K562 (cell line): ENCODE results near the gene CHN1. TPM values are rescaled to one million over a fixed set of nuclear protein-coding genes. Genes with fewer than 3 reads are reported as not detected.

Experiments used
- ATAC-seq: fragments of 200-7000 bp; cut with Tn5 transposase; 3 replicates; pipeline ENCODE4 v1.9.1; 2020; ENCODE audit warnings: moderate library complexity
- BruUV-seq: library from RNA; stranded (reverse); fragments of 400-500 nt; replicated peaks from 2 replicates; lab custom pipeline; 2021; lab: Mats Ljungman, UMichigan
- CTCF ChIA-PET: fragments of 300-600 bp; formaldehyde crosslinking; extraction: SDS; loops from one replicate; lab custom pipeline; 2021; ENCODE audit warnings: low intra/inter-chr PET ratio; lab: Yijun Ruan, JAX
- POLR2A ChIA-PET: fragments of 300-600, 350-650 bp; sonication (Branson Sonifier 250); formaldehyde crosslinking; extraction: SDS; loops from one replicate; lab custom pipeline; 2021; ENCODE audit warnings: antibody characterized with exemption, inconsistent platforms; lab: Yijun Ruan, JAX
- DNase-seq, 4 experiments: peaks; one replicate each; pipeline versions ENCODE4 v3.0.0 to v3.0.0-alpha.2; 2011 to 2018; ENCODE audit warnings: low spot score in 3 of 4, mixed read lengths in 3 of 4; ENCODE audit errors: extremely low read depth in 1 of 4
- FAIRE-seq: peaks from 2 replicates; lab custom pipeline; 2011; peaks lifted over from hg19 to GRCh38; lab: Jason Lieb, UNC
- H2AFZ ChIP-seq: 2 replicates; pipeline ENCODE4 v1.6.0; 2011; ENCODE audit warnings: low read depth, low read length, control low read depth, inconsistent platforms
- H3K27ac ChIP-seq: fragments of 200-600 bp; 3 replicates; pipeline ENCODE4 v1.8.0; 2011; ENCODE audit warnings: low read depth, mild to moderate bottlenecking, control low read depth, inconsistent platforms, low read length, moderate library complexity, mixed read lengths; ENCODE audit errors: extremely low read depth
- H3K27me3 ChIP-seq, 2 experiments: fragments of 300-600 bp in 1 of 2; 2 replicates in 1 of 2; 3 replicates in 1 of 2; pipeline versions ENCODE4 v1.6.0 to v1.8.0; 2011; ENCODE audit warnings: inconsistent platforms in 2 of 2, low read length in 2 of 2, mild to moderate bottlenecking in 1 of 2, mixed read lengths in 1 of 2, moderate library complexity in 1 of 2; ENCODE audit not compliant: control insufficient read depth in 2 of 2, insufficient read depth in 2 of 2
- H3K36me3 ChIP-seq: fragments of 300-600 bp; 3 replicates; pipeline ENCODE4 v1.8.0; 2011; ENCODE audit warnings: mild to moderate bottlenecking, low read length, inconsistent platforms; ENCODE audit not compliant: control insufficient read depth, insufficient read depth
- H3K4me1 ChIP-seq, 2 experiments: fragments of 200-600 bp in 1 of 2; replicated peaks in 1 of 2; 2 replicates in 1 of 2; 3 replicates in 1 of 2; pipeline versions ENCODE4 v1.5.1 to v1.8.0; 2011; ENCODE audit warnings: inconsistent platforms in 2 of 2, low read length in 2 of 2, mild to moderate bottlenecking in 1 of 2, mixed read lengths in 1 of 2, moderate library complexity in 1 of 2; ENCODE audit not compliant: control insufficient read depth in 2 of 2, insufficient read depth in 2 of 2
- H3K4me2 ChIP-seq: 2 replicates; pipeline ENCODE4 v1.6.1; 2011; ENCODE audit warnings: low read length, control low read depth, inconsistent platforms, mixed read lengths; ENCODE audit not compliant: insufficient read depth
- H3K4me3 ChIP-seq: fragments of 200-600 bp; sonication (generic), shearing (Covaris generic); 2 replicates; pipeline ENCODE4 v1.5.1; 2016; ENCODE audit warnings: control low read depth, inconsistent platforms
- H3K79me2 ChIP-seq: fragments of 200-600 bp; 3 replicates; pipeline ENCODE4 v1.8.0; 2011; ENCODE audit warnings: low read length, inconsistent platforms; ENCODE audit not compliant: control insufficient read depth, insufficient read depth
- H3K9ac ChIP-seq, 2 experiments: 2 replicates each; pipeline versions ENCODE4 v1.6.0 to v1.6.1; 2011; ENCODE audit warnings: low read depth in 2 of 2, low read length in 2 of 2, control low read depth in 1 of 2, inconsistent platforms in 1 of 2, mild to moderate bottlenecking in 1 of 2, mixed read lengths in 1 of 2; ENCODE audit not compliant: insufficient read depth in 1 of 2
- H3K9me1 ChIP-seq: one replicate; pipeline ENCODE4 v1.6.0; 2011; ENCODE audit warnings: inconsistent platforms, mild to moderate bottlenecking, low read length, moderate library complexity; ENCODE audit not compliant: control insufficient read depth, insufficient read depth
- H3K9me3 ChIP-seq: replicated peaks from 2 replicates; pipeline ENCODE4 v1.5.1; 2011; ENCODE audit warnings: low read depth, low read length, inconsistent platforms; ENCODE audit not compliant: control insufficient read depth, insufficient read depth
- H4K20me1 ChIP-seq: replicated peaks from 2 replicates; pipeline ENCODE4 v1.6.1; 2011; ENCODE audit warnings: low read length, inconsistent platforms, mixed read lengths; ENCODE audit not compliant: control insufficient read depth, insufficient read depth
- ASH1L ChIP-seq: fragments of 450-650 bp; IDR thresholded peaks from 2 replicates; pipeline ENCODE4 v1.6.1; 2018; ENCODE audit warnings: borderline replicate concordance, mild to moderate bottlenecking, low read depth; ENCODE audit not compliant: partially characterized antibody
- CXXC5 ChIP-seq: fragments of 250-450 bp; sonication (Bioruptor Pico); IDR thresholded peaks from 2 replicates; pipeline ENCODE4 v1.8.0; 2022; ENCODE audit warnings: inconsistent platforms, mild to moderate bottlenecking, moderate library complexity
- FOXA3 ChIP-seq, 2 experiments: fragments of 450-650 bp in 1 of 2; sonication (generic) in 1 of 2; formaldehyde crosslinking; IDR thresholded peaks in 1 of 2; conservative IDR thresholded peaks in 1 of 2; 2 replicates each; pipeline versions ENCODE4 v1.4.0 to v1.8.0; 2020 to 2022; ENCODE audit warnings: mild to moderate bottlenecking in 2 of 2, missing genetic modification reagents in 1 of 2
- KLF6 ChIP-seq: fragments of 250-450 bp; sonication (Bioruptor Pico); IDR thresholded peaks from 2 replicates; pipeline ENCODE4 v1.4.0; 2020; ENCODE audit warnings: mild to moderate bottlenecking, moderate library complexity, borderline replicate concordance
- POLR2A ChIP-seq: fragments of 450-650 bp; conservative IDR thresholded peaks from 2 replicates; pipeline ENCODE4 v1.6.1; 2016
- RBM22 ChIP-seq: fragments of 200-400 bp; formaldehyde crosslinking; IDR thresholded peaks from 2 replicates; pipeline ENCODE4 v1.6.1; 2018; ENCODE audit warnings: low read length, low read depth; ENCODE audit not compliant: poor library complexity, severe bottlenecking
- RNF2 ChIP-seq: sonication (generic); IDR thresholded peaks from 2 replicates; pipeline ENCODE4 v1.6.1; 2016
- RUNX1 ChIP-seq: sonication (generic); IDR thresholded peaks from 2 replicates; pipeline ENCODE4 v1.6.1; 2016; ENCODE audit warnings: antibody characterized with exemption, low read depth
- ZNF830 ChIP-seq: fragments of 250-450 bp; sonication (Bioruptor Pico); IDR thresholded peaks from 2 replicates; pipeline ENCODE4 v1.5.0; 2021; ENCODE audit warnings: mild to moderate bottlenecking
- in situ Hi-C: fragments of 300-500 bp; cut with MboI; formaldehyde crosslinking; loops from 4 replicates; pipeline ENCODE4 v1.15.0; 2018; ENCODE audit warnings: inconsistent platforms, mixed read lengths
- intact Hi-C: fragments of 100-400 bp; cut with micrococcal nuclease; formaldehyde crosslinking; loops from 2 replicates; pipeline ENCODE4 v1.14.2; 2022
- polyA plus RNA-seq, 8 experiments: library from polyadenylated mRNA; depleted of rRNA in 4 of 8; stranded (reverse) in 5 of 8; unstranded in 3 of 8; fragments of >200 nt; fragmentation: Nextera tagmentation in 2 of 8; fragmentation: Illumina TruSeq in 1 of 8; extraction: Ambion mirVana in 2 of 8; extraction: Trizol in 1 of 8; gene quantifications; 2 replicates each; pipeline versions ENCODE4 v1.2.1 to v1.2.3, GENCODE V29; 2011 to 2014; ENCODE audit warnings: inconsistent platforms in 1 of 8, missing spikeins in 1 of 8
- total RNA-seq, 7 experiments: library from RNA; depleted of rRNA in 6 of 7; stranded (reverse); fragments of >200 nt in 6 of 7; fragmentation: Illumina TruSeq in 2 of 7; extraction: Trizol in 2 of 7; gene quantifications; 2 replicates each; pipeline versions ENCODE4 v1.2.1 to v1.2.3, GENCODE V29; 2011 to 2021; ENCODE audit warnings: low replicate concordance in 1 of 7
- TF ChIP-seq, protein P1 (sequence below): IDR thresholded peaks from 2 replicates; pipeline ENCODE4 v1.6.1; 2011; ENCODE audit warnings: borderline replicate concordance, low read depth, mild to moderate bottlenecking, moderate library complexity, low read length; ENCODE audit not compliant: insufficient read depth, poor library complexity, severe bottlenecking
- TF ChIP-seq, protein P2 (sequence below): sonication (generic); formaldehyde crosslinking; IDR thresholded peaks from 2 replicates; pipeline ENCODE4 v1.8.1; 2023; ENCODE audit warnings: mild to moderate bottlenecking, missing genetic modification reagents
- TF ChIP-seq, protein P3 (sequence below): fragments of 250-450 bp; sonication (Bioruptor Pico); IDR thresholded peaks from 2 replicates; pipeline ENCODE4 v1.8.0; 2022; ENCODE audit warnings: moderate library complexity, mild to moderate bottlenecking, inconsistent platforms
- TF ChIP-seq, protein P4 (sequence below): fragments of 450-650 bp; formaldehyde crosslinking; conservative IDR thresholded peaks from 2 replicates; pipeline ENCODE4 v1.4.0; 2022; ENCODE audit warnings: mild to moderate bottlenecking, missing genetic modification characterization

The CHN1 gene
- total and polyA plus RNA-seq, 9 of the 15 experiments (the other 6 are each of a cell fraction or from before 2014, with no cell fraction given): 0.17 to 2.0 (median 0.87) TPM

DNA sequence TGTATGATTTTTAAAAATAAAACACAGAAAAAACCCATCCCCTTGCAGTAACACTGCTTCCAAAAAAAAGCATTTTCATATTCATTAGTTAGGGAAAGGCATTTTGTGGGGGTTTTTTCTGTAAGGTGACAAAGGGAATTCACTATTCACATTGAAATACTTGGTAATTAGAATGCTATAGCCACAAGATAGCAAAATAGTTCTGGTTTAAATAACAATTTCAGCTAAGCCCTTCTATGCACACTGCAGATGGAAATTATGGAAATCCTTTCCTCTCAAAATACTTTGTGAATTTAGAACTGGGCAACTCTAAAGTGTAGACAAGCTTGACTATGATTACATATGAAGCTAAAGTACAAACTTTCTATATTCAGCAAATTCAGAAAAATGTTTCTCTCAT, 138.8 kb downstream of the CHN1 start:
- no peaks in the 10 kb centered on the region for H3K9me1 ChIP-seq
- CTCF ChIA-PET: no interaction called here
- BruUV-seq: no TSS peak

More for the DNA sequence above, 138.8 kb downstream of the CHN1 start:
- Histone ChIP-seq H3K36me3 (no peaks in the 10 kb centered on the region), H4K20me1 (no peaks in the 10 kb centered on the region), H3K9ac (no peak overlapping the region), H3K4me1 (no peaks in the 10 kb centered on the region), H3K79me2 (no peaks in the 10 kb centered on the region), H3K4me3 (no peak overlapping the region), H3K9me3 (no peaks in the 10 kb centered on the region), H3K27me3 (no peaks in the 10 kb centered on the region), H3K27ac (no peak overlapping the region), H2AFZ (no peak overlapping the region), H3K4me2 (no peak overlapping the region)
- FAIRE-seq: no peak
- POLR2A ChIA-PET: no interaction called here
- in situ Hi-C loops (no loop called here), intact Hi-C loops (no loop called here)
- no peak for DNase-seq
- ATAC-seq: no peak
- TF ChIP-seq ASH1L (no peak), FOXA3 (CRISPR knock-in tag; conservative IDR thresholded peaks at IDR 0.05 in 1 of 2, IDR thresholded peaks at IDR 0.05 in 1 of 2) (no peak), RNF2 (no peak), RUNX1 (no peak), ZNF830 (CRISPR knock-in tag) (no peak), RBM22 (no peak), CXXC5 (CRISPR knock-in tag) (no peak), POLR2A (no peak), KLF6 (CRISPR knock-in tag) (no peak)
- TF ChIP-seq, protein P1, sequence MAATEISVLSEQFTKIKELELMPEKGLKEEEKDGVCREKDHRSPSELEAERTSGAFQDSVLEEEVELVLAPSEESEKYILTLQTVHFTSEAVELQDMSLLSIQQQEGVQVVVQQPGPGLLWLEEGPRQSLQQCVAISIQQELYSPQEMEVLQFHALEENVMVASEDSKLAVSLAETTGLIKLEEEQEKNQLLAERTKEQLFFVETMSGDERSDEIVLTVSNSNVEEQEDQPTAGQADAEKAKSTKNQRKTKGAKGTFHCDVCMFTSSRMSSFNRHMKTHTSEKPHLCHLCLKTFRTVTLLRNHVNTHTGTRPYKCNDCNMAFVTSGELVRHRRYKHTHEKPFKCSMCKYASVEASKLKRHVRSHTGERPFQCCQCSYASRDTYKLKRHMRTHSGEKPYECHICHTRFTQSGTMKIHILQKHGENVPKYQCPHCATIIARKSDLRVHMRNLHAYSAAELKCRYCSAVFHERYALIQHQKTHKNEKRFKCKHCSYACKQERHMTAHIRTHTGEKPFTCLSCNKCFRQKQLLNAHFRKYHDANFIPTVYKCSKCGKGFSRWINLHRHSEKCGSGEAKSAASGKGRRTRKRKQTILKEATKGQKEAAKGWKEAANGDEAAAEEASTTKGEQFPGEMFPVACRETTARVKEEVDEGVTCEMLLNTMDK: no peak
- TF ChIP-seq, protein P2, sequence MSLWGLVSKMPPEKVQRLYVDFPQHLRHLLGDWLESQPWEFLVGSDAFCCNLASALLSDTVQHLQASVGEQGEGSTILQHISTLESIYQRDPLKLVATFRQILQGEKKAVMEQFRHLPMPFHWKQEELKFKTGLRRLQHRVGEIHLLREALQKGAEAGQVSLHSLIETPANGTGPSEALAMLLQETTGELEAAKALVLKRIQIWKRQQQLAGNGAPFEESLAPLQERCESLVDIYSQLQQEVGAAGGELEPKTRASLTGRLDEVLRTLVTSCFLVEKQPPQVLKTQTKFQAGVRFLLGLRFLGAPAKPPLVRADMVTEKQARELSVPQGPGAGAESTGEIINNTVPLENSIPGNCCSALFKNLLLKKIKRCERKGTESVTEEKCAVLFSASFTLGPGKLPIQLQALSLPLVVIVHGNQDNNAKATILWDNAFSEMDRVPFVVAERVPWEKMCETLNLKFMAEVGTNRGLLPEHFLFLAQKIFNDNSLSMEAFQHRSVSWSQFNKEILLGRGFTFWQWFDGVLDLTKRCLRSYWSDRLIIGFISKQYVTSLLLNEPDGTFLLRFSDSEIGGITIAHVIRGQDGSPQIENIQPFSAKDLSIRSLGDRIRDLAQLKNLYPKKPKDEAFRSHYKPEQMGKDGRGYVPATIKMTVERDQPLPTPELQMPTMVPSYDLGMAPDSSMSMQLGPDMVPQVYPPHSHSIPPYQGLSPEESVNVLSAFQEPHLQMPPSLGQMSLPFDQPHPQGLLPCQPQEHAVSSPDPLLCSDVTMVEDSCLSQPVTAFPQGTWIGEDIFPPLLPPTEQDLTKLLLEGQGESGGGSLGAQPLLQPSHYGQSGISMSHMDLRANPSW (CRISPR knock-in tag): no peak
- TF ChIP-seq, protein P3, sequence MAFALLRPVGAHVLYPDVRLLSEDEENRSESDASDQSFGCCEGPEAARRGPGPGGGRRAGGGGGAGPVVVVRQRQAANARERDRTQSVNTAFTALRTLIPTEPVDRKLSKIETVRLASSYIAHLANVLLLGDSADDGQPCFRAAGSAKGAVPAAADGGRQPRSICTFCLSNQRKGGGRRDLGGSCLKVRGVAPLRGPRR: no peak
- TF ChIP-seq, protein P4, sequence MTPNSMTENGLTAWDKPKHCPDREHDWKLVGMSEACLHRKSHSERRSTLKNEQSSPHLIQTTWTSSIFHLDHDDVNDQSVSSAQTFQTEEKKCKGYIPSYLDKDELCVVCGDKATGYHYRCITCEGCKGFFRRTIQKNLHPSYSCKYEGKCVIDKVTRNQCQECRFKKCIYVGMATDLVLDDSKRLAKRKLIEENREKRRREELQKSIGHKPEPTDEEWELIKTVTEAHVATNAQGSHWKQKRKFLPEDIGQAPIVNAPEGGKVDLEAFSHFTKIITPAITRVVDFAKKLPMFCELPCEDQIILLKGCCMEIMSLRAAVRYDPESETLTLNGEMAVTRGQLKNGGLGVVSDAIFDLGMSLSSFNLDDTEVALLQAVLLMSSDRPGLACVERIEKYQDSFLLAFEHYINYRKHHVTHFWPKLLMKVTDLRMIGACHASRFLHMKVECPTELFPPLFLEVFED: no peak
- TF ChIP-seq, all 486 proteins: peak for 0
